ENCODE data around the gene SLIT1.

SLIT1 gene

DNA sequence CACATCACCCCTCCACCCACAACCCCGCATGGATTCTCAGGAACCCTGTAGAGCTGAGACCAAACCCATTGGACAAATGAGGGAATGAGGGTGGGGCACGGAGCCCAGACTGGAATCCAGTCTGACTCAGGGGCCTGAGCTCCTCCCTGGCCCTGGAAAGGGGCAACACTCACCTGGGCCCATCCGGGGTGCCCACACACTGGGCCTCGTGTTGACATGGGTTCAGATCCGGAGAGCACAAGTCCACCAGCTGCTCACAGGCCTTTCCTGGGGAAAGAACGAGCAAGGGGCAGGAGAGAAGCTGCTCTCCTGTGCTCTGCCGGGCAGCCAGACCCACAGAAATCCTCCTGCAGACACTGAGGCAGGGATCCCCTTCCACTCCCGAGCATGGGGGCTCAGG lies 172.2 kb downstream of the SLIT1 start:
- no peak for TF ChIP-seq JUND (IDR thresholded peaks at IDR 0.05; ENCODE audit: low read depth)
- no peak for DNase-seq (ENCODE audit: low read depth in 1 of 2, low spot score in 1 of 2)
- in situ Hi-C loops (cut with HindIII; ENCODE audit: low pct_unique_long_range_greater_than_20kb, low sequenced_read_pairs): no loop called here

GRCh38 chr10:97012470-97012869 lies 173.3 kb downstream of the SLIT1 start:
- in situ Hi-C loops (cut with HindIII; ENCODE audit: low pct_unique_long_range_greater_than_20kb, low sequenced_read_pairs): no loop called here
- no peak for DNase-seq (ENCODE audit: low read depth in 1 of 2, low spot score in 1 of 2)
- no peak for TF ChIP-seq JUND (IDR thresholded peaks at IDR 0.05; ENCODE audit: low read depth)

GRCh38 chr10:97011397-97011796 lies 174.4 kb downstream of the SLIT1 start:
- in situ Hi-C loops (cut with HindIII; ENCODE audit: low pct_unique_long_range_greater_than_20kb, low sequenced_read_pairs): no loop called here
- no peak for TF ChIP-seq JUND (IDR thresholded peaks at IDR 0.05; ENCODE audit: low read depth)
- no peak for DNase-seq (ENCODE audit: low read depth in 1 of 2, low spot score in 1 of 2)

DNA sequence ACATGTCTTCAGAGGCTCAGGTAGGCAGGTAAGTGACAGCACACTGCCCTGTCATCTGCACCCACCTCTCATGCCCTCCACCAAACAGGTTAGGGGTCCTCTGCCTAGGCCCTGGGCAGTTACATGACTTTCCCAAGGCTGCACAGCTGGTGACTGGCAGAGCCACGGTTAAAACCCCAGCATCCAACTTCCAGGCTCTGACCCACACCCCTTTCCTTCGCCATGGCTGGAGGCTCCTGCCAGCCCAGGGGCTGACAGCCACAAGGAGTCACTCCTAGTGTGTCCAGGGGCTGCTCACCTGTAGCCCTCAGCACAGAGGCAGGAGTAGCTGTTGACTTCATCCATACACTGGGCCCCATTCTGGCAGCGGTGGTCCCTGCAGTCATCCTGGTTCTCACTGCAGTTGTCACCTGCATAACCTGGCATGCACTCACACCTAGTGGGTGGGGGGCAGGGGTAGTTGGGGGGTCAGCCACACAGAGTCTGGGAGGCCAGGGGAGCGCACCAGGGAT lies 175.0 kb downstream of the SLIT1 start:
- DNase-seq (ENCODE audit: low read depth in 1 of 2, low spot score in 1 of 2): no peak
- no peak for TF ChIP-seq JUND (IDR thresholded peaks at IDR 0.05; ENCODE audit: low read depth)
- in situ Hi-C loops (cut with HindIII; ENCODE audit: low pct_unique_long_range_greater_than_20kb, low sequenced_read_pairs): no loop called here

DNA sequence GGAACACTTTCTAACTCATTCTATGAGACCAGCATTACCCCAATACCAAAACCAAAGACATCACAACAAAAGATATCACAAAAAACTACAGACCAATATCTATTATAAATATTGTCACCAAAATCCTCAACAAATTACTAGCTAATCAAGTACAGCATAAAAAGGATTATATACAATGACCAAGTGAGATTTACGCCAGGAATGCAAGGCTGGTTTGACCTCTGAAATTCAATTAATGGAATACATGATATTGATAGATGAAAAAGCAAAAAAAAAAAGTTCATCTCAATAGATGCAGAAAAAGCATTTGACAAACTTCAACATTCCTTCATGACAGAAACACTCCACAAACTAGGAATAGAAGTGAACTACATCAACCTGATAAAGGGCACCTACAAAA lies 178.3 kb downstream of the SLIT1 start:
- TF ChIP-seq JUND (IDR thresholded peaks at IDR 0.05; ENCODE audit: low read depth): no peak
- in situ Hi-C loops (cut with HindIII; ENCODE audit: low pct_unique_long_range_greater_than_20kb, low sequenced_read_pairs): no loop called here
- DNase-seq (ENCODE audit: low read depth in 1 of 2, low spot score in 1 of 2): no peak

GRCh38 chr10:97006364-97006763 lies 179.4 kb downstream of the SLIT1 start:
- in situ Hi-C loops (cut with HindIII; ENCODE audit: low pct_unique_long_range_greater_than_20kb, low sequenced_read_pairs): no loop called here
- no peak for DNase-seq (ENCODE audit: low read depth in 1 of 2, low spot score in 1 of 2)
- no peak for TF ChIP-seq JUND (IDR thresholded peaks at IDR 0.05; ENCODE audit: low read depth)

GRCh38 chr10:97005349-97005748 lies 180.4 kb downstream of the SLIT1 start:
- in situ Hi-C loops (cut with HindIII; ENCODE audit: low pct_unique_long_range_greater_than_20kb, low sequenced_read_pairs): no loop called here
- no peak for TF ChIP-seq JUND (IDR thresholded peaks at IDR 0.05; ENCODE audit: low read depth)
- no peak for DNase-seq (ENCODE audit: low read depth in 1 of 2, low spot score in 1 of 2)

DNA sequence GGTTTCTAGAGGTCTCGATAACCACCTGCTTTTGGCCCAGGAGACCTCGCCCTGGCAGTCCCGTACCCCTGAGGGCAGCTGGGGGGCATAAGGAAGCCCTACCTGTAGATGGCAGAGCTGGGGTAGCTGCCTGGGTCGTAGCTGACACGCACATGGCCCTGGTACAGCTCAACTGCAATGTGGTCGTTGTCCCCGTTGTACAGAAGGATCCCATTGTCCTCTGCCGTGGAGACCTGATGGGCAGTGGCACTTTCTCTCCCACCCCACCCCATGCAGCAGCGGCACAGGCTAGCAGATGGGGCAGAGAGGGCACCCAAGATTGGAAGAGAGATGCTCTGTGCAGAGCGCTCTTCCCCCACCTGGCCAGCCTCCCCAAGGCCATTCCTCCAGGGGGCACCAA lies 181.2 kb downstream of the SLIT1 start:
- no peak for TF ChIP-seq JUND (IDR thresholded peaks at IDR 0.05; ENCODE audit: low read depth)
- DNase-seq (ENCODE audit: low read depth in 1 of 2, low spot score in 1 of 2): no peak
- in situ Hi-C loops (cut with HindIII; ENCODE audit: low pct_unique_long_range_greater_than_20kb, low sequenced_read_pairs): no loop called here

- in situ Hi-C loops (cut with HindIII; ENCODE audit: low pct_unique_long_range_greater_than_20kb, low sequenced_read_pairs): no loop called here
- no peak for TF ChIP-seq JUND (IDR thresholded peaks at IDR 0.05; ENCODE audit: low read depth)
- DNase-seq (ENCODE audit: low read depth in 1 of 2, low spot score in 1 of 2): no peak
Measured at GRCh38 chr10:97003804-97004201, 182.0 kb downstream of the SLIT1 start.

- DNase-seq (ENCODE audit: low read depth in 1 of 2, low spot score in 1 of 2): no peak
- in situ Hi-C loops (cut with HindIII; ENCODE audit: low pct_unique_long_range_greater_than_20kb, low sequenced_read_pairs): no loop called here
Measured at GRCh38 chr10:97003151-97003803, 182.5 kb downstream of the SLIT1 start.

GRCh38 chr10:97002670-97003069 lies 183.1 kb downstream of the SLIT1 start:
- no peak for DNase-seq (ENCODE audit: low read depth in 1 of 2, low spot score in 1 of 2)
- in situ Hi-C loops (cut with HindIII; ENCODE audit: low pct_unique_long_range_greater_than_20kb, low sequenced_read_pairs): no loop called here
- no peak for TF ChIP-seq JUND (IDR thresholded peaks at IDR 0.05; ENCODE audit: low read depth)

More at GRCh38 chr10:97003151-97003803, 182.5 kb downstream of the SLIT1 start:
- no peak for TF ChIP-seq JUND (IDR thresholded peaks at IDR 0.05; ENCODE audit: low read depth)

DNA sequence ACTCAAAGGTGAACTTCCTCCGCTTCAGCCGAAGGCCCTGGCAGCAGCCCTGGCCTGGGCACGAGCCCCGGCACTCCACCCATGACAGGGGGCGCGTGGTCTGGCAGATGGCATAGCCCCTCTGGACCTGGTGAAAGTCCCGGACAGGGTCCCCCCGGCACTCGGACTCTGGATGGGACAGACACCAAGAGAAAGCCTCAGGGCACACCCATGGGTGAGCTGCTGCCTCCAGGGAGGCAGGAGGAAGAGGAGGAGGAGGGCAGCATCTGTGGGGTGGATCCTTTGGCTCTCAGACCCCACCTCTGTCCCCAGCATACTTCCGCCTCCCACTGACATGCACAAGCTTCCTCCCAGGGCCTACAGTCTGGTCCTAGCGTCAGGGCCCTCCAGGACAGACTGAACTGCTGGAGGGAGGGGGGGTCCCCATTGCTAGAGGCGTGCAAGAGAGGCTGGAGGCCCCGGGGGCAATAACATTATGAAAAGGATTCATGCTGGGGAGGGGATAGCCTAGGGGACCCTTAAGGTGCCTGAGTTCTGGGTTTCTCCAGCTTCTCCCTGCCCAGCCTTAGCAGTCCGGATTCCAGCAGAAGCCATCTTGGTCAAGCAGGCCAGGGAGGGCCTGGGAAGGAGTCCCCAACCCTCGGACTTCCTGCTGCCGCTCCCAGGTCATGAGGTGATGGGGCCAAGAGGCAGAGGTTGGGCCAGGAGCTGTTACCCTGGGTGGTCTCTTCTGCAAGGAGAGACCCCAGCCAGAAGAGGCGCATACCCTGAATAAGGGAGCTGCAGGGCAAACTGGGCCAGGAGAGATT lies 184.4 kb downstream of the SLIT1 start:
- no peak for DNase-seq (ENCODE audit: low read depth in 1 of 2, low spot score in 1 of 2)
- in situ Hi-C loops (cut with HindIII; ENCODE audit: low pct_unique_long_range_greater_than_20kb, low sequenced_read_pairs): no loop called here
- no peak for TF ChIP-seq JUND (IDR thresholded peaks at IDR 0.05; ENCODE audit: low read depth)

- no peak for TF ChIP-seq JUND (IDR thresholded peaks at IDR 0.05; ENCODE audit: low read depth)
- no peak for DNase-seq (ENCODE audit: low read depth in 1 of 2, low spot score in 1 of 2)
- in situ Hi-C loops (cut with HindIII; ENCODE audit: low pct_unique_long_range_greater_than_20kb, low sequenced_read_pairs): no loop called here
Measured at GRCh38 chr10:97000487-97001182, 185.1 kb downstream of the SLIT1 start.

Measured in T47D (cell line).